ENCODE data around the gene PRR7. TPM values are rescaled to one million over a fixed set of nuclear protein-coding genes. Genes with fewer than 3 reads are reported as not detected.

Gene PRR7
- total and polyA plus RNA-seq, 2 of the 4 experiments (the other 2 are of a cell fraction): 1.1 to 10.1 TPM

DNA sequence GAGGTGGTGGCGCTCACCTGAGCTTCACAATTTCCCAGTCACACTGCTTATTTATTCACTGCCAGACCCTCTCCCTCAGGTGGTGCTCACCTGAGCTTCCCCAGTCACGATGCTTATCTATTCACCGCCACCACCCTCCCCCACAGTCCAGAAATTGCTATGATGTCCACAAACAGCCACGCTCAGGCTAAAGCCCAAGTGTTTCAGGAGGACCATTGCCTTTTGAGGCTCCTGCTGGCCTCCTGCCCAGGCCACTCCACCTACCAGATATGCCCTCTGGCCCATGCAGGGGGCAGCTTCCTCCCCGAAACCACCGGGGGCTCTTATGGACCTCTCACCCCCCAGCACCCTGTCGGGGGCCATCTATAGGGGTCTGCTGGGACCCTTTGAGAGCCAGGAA, 46.2 kb downstream of the PRR7 start:
- H3K79me1 ChIP-seq (ENCODE audit: low read depth in 1 of 2, low read length in 2 of 2): peaks cover 28 to 74% of the 10 kb centered on the region in 2 experiments
- H3K23ac ChIP-seq (ENCODE audit: low read depth, low read length): no peak overlapping the region; the same call in 1 of the 2 replicates
- no peak overlapping the region for H4K91ac ChIP-seq (ENCODE audit: insufficient read depth, low read depth, low read length)
- no peak overlapping the region for H2AFZ ChIP-seq (replicated peaks; ENCODE audit: low read length, poor library complexity)
- ChIA-PET CTCF (no interaction called here), POLR2A (ENCODE audit: unreplicated experiment) (interaction anchor here (0.8 kb wide), 1 partner anchor 16 kb away, joined by 3 read pairs; no protein-coding TSS in a partner anchor)
- TF ChIP-seq ELK1 (IDR thresholded peaks at IDR 0.05; ENCODE audit: borderline replicate concordance, low read depth, low read length) (no peak), RAD21 (IDR thresholded peaks at IDR 0.05; ENCODE audit: low read length) (no peak), FOS (IDR thresholded peaks at IDR 0.05; ENCODE audit: low read depth, low read length) (no peak), NFE2L2 (IDR thresholded peaks at IDR 0.05; ENCODE audit: low read depth, low read length) (no peak), RCOR1 (IDR thresholded peaks at IDR 0.05; ENCODE audit: insufficient replicate concordance, low read length) (no peak), MAZ (IDR thresholded peaks at IDR 0.05; ENCODE audit: borderline replicate concordance, low read depth, low read length) (no peak), BHLHE40 (IDR thresholded peaks at IDR 0.05; ENCODE audit: low read depth, low read length) (no peak), CHD1 (IDR thresholded peaks at IDR 0.05; ENCODE audit: low read depth, low read length) (no peak), POLR2A (IDR thresholded peaks at IDR 0.05; ENCODE audit: low read depth, low read length) (peak; percentile 30; the same call in 1 of the 2 replicates)
- no peak overlapping the region for H3K14ac ChIP-seq (replicated peaks; ENCODE audit: low read depth, low read length)
- H2AK5ac ChIP-seq (ENCODE audit: low read depth, low read length): peak overlapping the region; percentile 66
- no peak overlapping the region; a peak in 1 of 4 replicates for H4K8ac ChIP-seq (ENCODE audit: low read depth in 2 of 2, low read length in 2 of 2)
- peaks cover 92% of the 10 kb centered on the region for H4K20me1 ChIP-seq (ENCODE audit: insufficient read depth, low read length)
- no peak overlapping the region for H2BK20ac ChIP-seq (ENCODE audit: low read depth, low read length)
- dilution Hi-C loops (cut with HindIII; ENCODE audit: low sequenced_read_pairs, unreplicated experiment) (no loop called here), intact Hi-C loops (cut with micrococcal nuclease) (no loop called here), in situ Hi-C loops (cut with MboI; ENCODE audit: low sequenced_read_pairs) (no loop called here)
- no peaks in the 10 kb centered on the region for H3K27me3 ChIP-seq (ENCODE audit: control insufficient read depth, insufficient read depth, low read length)
- no peak overlapping the region for H3K9ac ChIP-seq (ENCODE audit: low read depth, low read length)
- BruUV-seq (replicated peaks): no TSS peak
- H3K36me3 ChIP-seq (ENCODE audit: control insufficient read depth, insufficient read depth, low read length): peaks cover 72% of the 10 kb centered on the region
- no peak overlapping the region; the same call in 1 of the 2 replicates for H4K5ac ChIP-seq (ENCODE audit: low read depth, low read length)
- peak overlapping the region; percentile 100 for H3K27ac ChIP-seq (ENCODE audit: insufficient read depth, low read length)
- ATAC-seq (ENCODE audit: low read depth) (no peak), DNase-seq (no peak)
- H2BK120ac ChIP-seq (ENCODE audit: low read depth, low read length): no peak overlapping the region
- no peak overlapping the region for H3K18ac ChIP-seq (ENCODE audit: low read depth, low read length)
- H3K4me2 ChIP-seq (ENCODE audit: low read depth, low read length): no peak overlapping the region; the same call in 1 of the 2 replicates
- no peaks in the 10 kb centered on the region for H3K9me3 ChIP-seq (ENCODE audit: control insufficient read depth, insufficient read depth, low read length)
- H2BK15ac ChIP-seq (ENCODE audit: low read depth, low read length): no peak overlapping the region
- H3K4me3 ChIP-seq (ENCODE audit: insufficient read depth, low read depth, low read length): no peak overlapping the region
- peaks cover 6% of the 10 kb centered on the region for H3K9me1 ChIP-seq (ENCODE audit: insufficient read depth, low read length)
- peak overlapping the region; percentile 95 for H2AK9ac ChIP-seq (replicated peaks; ENCODE audit: low read depth, low read length, poor library complexity)
- no peak overlapping the region; the same call in 1 of the 2 replicates for H3K56ac ChIP-seq (ENCODE audit: extremely low read depth, insufficient read depth, low read length)
- H2BK5ac ChIP-seq (ENCODE audit: low read depth, low read length, poor library complexity, severe bottlenecking): peak overlapping the region; percentile 100
- peak overlapping the region; percentile 46 for H3K4ac ChIP-seq (ENCODE audit: low read depth, low read length)
- H3K4me1 ChIP-seq (ENCODE audit: control insufficient read depth, insufficient read depth, low read length): peaks cover 25% of the 10 kb centered on the region
- 69% methylated on average over 3 of the region's 7 CpGs; no CpG with 5 or more reads in 1 of the 2 experiments for WGBS, 2 experiments (ENCODE audit: extremely low coverage in 2 of 2, insufficient read length in 1 of 2)

Data from IMR-90 (cell line).